H1 (cell line): Measurements from ENCODE around the gene CLPTM1L. TPM values are rescaled to one million over a fixed set of nuclear protein-coding genes. Genes with fewer than 3 reads are reported as not detected.

Experiments used
- CTCF ChIA-PET: fragments of 300-600 bp; sonication (Branson Sonifier 250); formaldehyde crosslinking; loops from one replicate; lab custom pipeline; 2021; ENCODE audit not compliant: partially characterized antibody; lab: Charles Lee
- POLR2A ChIA-PET: fragments of 300-600 bp; sonication (Branson Sonifier 250); formaldehyde crosslinking; loops from one replicate; lab custom pipeline; 2021; ENCODE audit warnings: inconsistent platforms; ENCODE audit not compliant: partially characterized antibody; lab: Charles Lee
- DNase-seq, 2 experiments: peaks; one replicate each; pipeline versions ENCODE4 v3.0.0 to v3.0.0-alpha.2; 2010 to 2022; ENCODE audit warnings: low spot score in 2 of 2, low read depth in 1 of 2, mixed read lengths in 1 of 2
- FAIRE-seq: peaks from 2 replicates; lab custom pipeline; 2011; peaks lifted over from hg19 to GRCh38; lab: Jason Lieb, UNC
- H2AFZ ChIP-seq: 2 replicates; pipeline ENCODE4 v1.8.1; 2012; ENCODE audit warnings: low read length, inconsistent platforms
- H2AK5ac ChIP-seq: 2 replicates; pipeline ENCODE4 v1.6.1; 2013; ENCODE audit warnings: low read depth, low read length
- H2BK120ac ChIP-seq: replicated peaks from 2 replicates; pipeline ENCODE3; 2013; ENCODE audit warnings: low read depth, low read length, inconsistent platforms
- H2BK12ac ChIP-seq: 2 replicates; pipeline ENCODE4 v1.6.1; 2013; ENCODE audit warnings: low read depth, low read length
- H2BK15ac ChIP-seq: 2 replicates; pipeline ENCODE4 v1.6.1; 2013; ENCODE audit warnings: low read length
- H2BK20ac ChIP-seq: 2 replicates; pipeline ENCODE4 v1.6.1; 2013; ENCODE audit warnings: low read length
- H2BK5ac ChIP-seq: 2 replicates; pipeline ENCODE4 v1.6.1; 2013; ENCODE audit warnings: low read depth, low read length
- H3K14ac ChIP-seq: 2 replicates; pipeline ENCODE4 v1.6.1; 2013; ENCODE audit warnings: inconsistent platforms; ENCODE audit not compliant: insufficient read length
- H3K18ac ChIP-seq: 2 replicates; pipeline ENCODE4 v1.6.1; 2013; ENCODE audit warnings: low read length; ENCODE audit errors: extremely low read depth
- H3K23ac ChIP-seq: 2 replicates; pipeline ENCODE4 v1.6.1; 2013; ENCODE audit warnings: inconsistent platforms; ENCODE audit not compliant: insufficient read length
- H3K23me2 ChIP-seq: 2 replicates; pipeline ENCODE4 v1.6.1; 2013; ENCODE audit warnings: low read depth, low read length
- H3K27ac ChIP-seq: 2 replicates; pipeline ENCODE4 v1.6.1; 2011; ENCODE audit warnings: low read depth, low read length, inconsistent platforms
- H3K27me3 ChIP-seq, 4 experiments: replicated peaks in 1 of 4; 1 replicate in 1 of 4; 2 replicates in 3 of 4; pipeline versions ENCODE4 v1.6.1 to v1.8.1; 2011 to 2013; ENCODE audit warnings: low read length in 3 of 4, mild to moderate bottlenecking in 3 of 4, inconsistent platforms in 2 of 4, mixed read lengths in 2 of 4, moderate library complexity in 1 of 4; ENCODE audit not compliant: control insufficient read depth in 3 of 4, insufficient read depth in 3 of 4; ENCODE audit errors: extremely low read depth in 1 of 4
- H3K36me3 ChIP-seq, 4 experiments: 2 replicates each; pipeline versions ENCODE4 v1.6.1 to v1.8.1; 2011 to 2013; ENCODE audit warnings: mild to moderate bottlenecking in 4 of 4, low read length in 3 of 4, moderate library complexity in 2 of 4, control low read depth in 1 of 4, inconsistent platforms in 1 of 4; ENCODE audit not compliant: insufficient read depth in 4 of 4, control insufficient read depth in 2 of 4
- H3K4ac ChIP-seq: replicated peaks from 2 replicates; pipeline ENCODE3; 2013; ENCODE audit warnings: low read length, low read depth, mixed read lengths, inconsistent platforms; ENCODE audit not compliant: insufficient read length
- H3K4me1 ChIP-seq, 4 experiments: replicated peaks in 1 of 4; 1 replicate in 1 of 4; 2 replicates in 3 of 4; pipeline versions ENCODE4 v1.6.1 to v1.8.1; 2011 to 2013; ENCODE audit warnings: low read length in 3 of 4, inconsistent platforms in 2 of 4, mixed read lengths in 1 of 4; ENCODE audit not compliant: insufficient read depth in 4 of 4, control insufficient read depth in 3 of 4
- H3K4me2 ChIP-seq, 2 experiments: 2 replicates each; pipeline versions ENCODE4 v1.6.1 to v1.8.1; 2011 to 2013; ENCODE audit warnings: low read depth in 2 of 2, low read length in 2 of 2, control low read depth in 1 of 2, inconsistent platforms in 1 of 2, mild to moderate bottlenecking in 1 of 2; ENCODE audit not compliant: insufficient read depth in 1 of 2
- H3K4me3 ChIP-seq, 4 experiments: fragments of 200-600, 300-600 bp in 1 of 4; sonication (generic), shearing (Covaris generic), sonication (Bioruptor Twin) in 1 of 4; 2 replicates each; pipeline versions ENCODE4 v1.5.1 to v1.8.1; 2011 to 2016; ENCODE audit warnings: low read length in 4 of 4, low read depth in 3 of 4, control low read depth in 2 of 4, inconsistent platforms in 2 of 4, mild to moderate bottlenecking in 2 of 4, mixed read lengths in 1 of 4, moderate library complexity in 1 of 4; ENCODE audit not compliant: insufficient read depth in 2 of 4; ENCODE audit errors: extremely low read depth in 1 of 4
- H3K56ac ChIP-seq: replicated peaks from 2 replicates; pipeline ENCODE3; 2013; ENCODE audit warnings: low read depth, mild to moderate bottlenecking, mixed read lengths, low read length, inconsistent platforms; ENCODE audit not compliant: insufficient read length
- H3K79me1 ChIP-seq: 2 replicates; pipeline ENCODE4 v1.6.1; 2013; ENCODE audit warnings: low read depth, low read length, control low read depth
- H3K79me2 ChIP-seq, 2 experiments: 2 replicates each; pipeline versions ENCODE4 v1.6.1 to v1.8.1; 2012 to 2013; ENCODE audit warnings: low read length in 2 of 2, mild to moderate bottlenecking in 2 of 2, inconsistent platforms in 1 of 2; ENCODE audit not compliant: insufficient read depth in 2 of 2, control insufficient read depth in 1 of 2
- H3K9ac ChIP-seq, 4 experiments: replicated peaks in 1 of 4; 1 replicate in 1 of 4; 2 replicates in 3 of 4; pipeline versions ENCODE4 v1.6.1 to v1.8.1; 2011 to 2013; ENCODE audit warnings: low read depth in 3 of 4, low read length in 3 of 4, control low read depth in 2 of 4, mild to moderate bottlenecking in 2 of 4, moderate library complexity in 2 of 4, inconsistent platforms in 1 of 4; ENCODE audit errors: extremely low read depth in 1 of 4
- H3K9me3 ChIP-seq, 2 experiments: 2 replicates each; pipeline versions ENCODE4 v1.6.1 to v1.8.1; 2012 to 2013; ENCODE audit warnings: mild to moderate bottlenecking in 2 of 2, moderate library complexity in 2 of 2, control low read depth in 1 of 2, inconsistent platforms in 1 of 2, low read depth in 1 of 2, low read length in 1 of 2, mixed read lengths in 1 of 2; ENCODE audit not compliant: insufficient read depth in 2 of 2
- H4K20me1 ChIP-seq, 2 experiments: replicated peaks in 1 of 2; 2 replicates each; pipeline versions ENCODE3 to v1.8.1; 2011 to 2013; ENCODE audit warnings: inconsistent platforms in 2 of 2, low read length in 2 of 2, mild to moderate bottlenecking in 1 of 2; ENCODE audit not compliant: insufficient read depth in 2 of 2, control insufficient read depth in 1 of 2
- H4K5ac ChIP-seq: 2 replicates; pipeline ENCODE4 v1.6.1; 2013; ENCODE audit warnings: low read length, low read depth, mixed read lengths, inconsistent platforms; ENCODE audit not compliant: insufficient read length
- H4K8ac ChIP-seq: 2 replicates; pipeline ENCODE4 v1.8.0; 2013; ENCODE audit warnings: mild to moderate bottlenecking, moderate library complexity, low read length, inconsistent platforms; ENCODE audit not compliant: insufficient read depth; ENCODE audit errors: extremely low read depth
- H4K91ac ChIP-seq: replicated peaks from 2 replicates; pipeline ENCODE3; 2013; ENCODE audit warnings: low read length, mixed read lengths, inconsistent platforms; ENCODE audit not compliant: insufficient read length
- CREB1 ChIP-seq: IDR thresholded peaks from 2 replicates; pipeline ENCODE4 v1.6.1; 2012; ENCODE audit warnings: inconsistent platforms
- RAD21 ChIP-seq, 2 experiments: IDR thresholded peaks in 1 of 2; conservative IDR thresholded peaks in 1 of 2; 2 replicates each; pipeline ENCODE4 v1.6.1; 2011; ENCODE audit warnings: low read depth in 2 of 2, low read length in 2 of 2, improper control_type of control experiment in 1 of 2, inconsistent platforms in 1 of 2, mild to moderate bottlenecking in 1 of 2, moderate library complexity in 1 of 2
- SIN3A ChIP-seq, 2 experiments: IDR thresholded peaks in 1 of 2; conservative IDR thresholded peaks in 1 of 2; 2 replicates each; pipeline ENCODE4 v1.6.1; 2011 to 2012; ENCODE audit warnings: low read length in 2 of 2, improper control_type of control experiment in 1 of 2, low read depth in 1 of 2, mild to moderate bottlenecking in 1 of 2
- SIRT6 ChIP-seq: IDR thresholded peaks from one replicate; pipeline ENCODE4 v1.7.1; 2012; ENCODE audit warnings: low read length, inconsistent platforms
- SP1 ChIP-seq: IDR thresholded peaks from 2 replicates; pipeline ENCODE4 v1.6.1; 2011; ENCODE audit warnings: low read depth, low read length
- SUZ12 ChIP-seq: fragments of 200-600 bp; sonication (generic); IDR thresholded peaks from 2 replicates; pipeline ENCODE4 v1.6.1; 2012; ENCODE audit warnings: mild to moderate bottlenecking, inconsistent platforms, low read length, moderate library complexity, mixed read lengths
- TAF7 ChIP-seq: optimal IDR thresholded peaks from 2 replicates; pipeline ENCODE3; 2011; ENCODE audit warnings: low read depth, mild to moderate bottlenecking, inconsistent platforms, low read length, moderate library complexity, borderline replicate concordance
- ZNF274 ChIP-seq: IDR thresholded peaks from 2 replicates; pipeline ENCODE4 v1.7.0; 2012; ENCODE audit warnings: low read length, borderline replicate concordance; ENCODE audit errors: extremely low read depth
- WGBS, 2 experiments: shearing (Covaris generic) in 1 of 2; methylation state at CpG; one replicate each; pipeline versions ENCODE4 v1.1.6 to v1.1.7; 2013 to 2015; ENCODE audit warnings: low lambda C conversion rate in 2 of 2, mixed read lengths in 2 of 2, inconsistent platforms in 1 of 2, low coverage in 1 of 2, missing lambda C conversion rate in 1 of 2; ENCODE audit not compliant: insufficient replicate concordance in 2 of 2, insufficient coverage in 1 of 2, insufficient read length in 1 of 2; ENCODE audit errors: extremely low coverage in 1 of 2, missing lambda C conversion rate in 1 of 2; 5-methylcytosine and 5-hydroxymethylcytosine counted together
- polyA plus RNA-seq, 7 experiments: library from polyadenylated mRNA; depleted of rRNA in 3 of 7; stranded (reverse) in 5 of 7; unstranded in 2 of 7; fragments of >200 nt in 5 of 7; fragments of 200-250 nt in 2 of 7; gene quantifications; 1 replicate in 5 of 7; 2 replicates in 1 of 7; 4 replicates in 1 of 7; pipeline versions ENCODE4 v1.2.1 to v1.2.3, GENCODE V29; 2011 to 2013; ENCODE audit warnings: missing spikeins in 2 of 7, mixed read lengths in 2 of 7
- total RNA-seq: library from RNA; stranded (reverse); fragmentation: NEBNext Ultra II Directional; extraction: Animal tissue kit (Norgen Biotek cat#: 25700); gene quantifications from 2 replicates; pipeline ENCODE4 v1.2.1, GENCODE V29; 2021

Gene CLPTM1L
- total and polyA plus RNA-seq, 2 of the 8 experiments (the other 6 are each of a cell fraction or from before 2014, with no cell fraction given), result 102 to 119 TPM

DNA sequence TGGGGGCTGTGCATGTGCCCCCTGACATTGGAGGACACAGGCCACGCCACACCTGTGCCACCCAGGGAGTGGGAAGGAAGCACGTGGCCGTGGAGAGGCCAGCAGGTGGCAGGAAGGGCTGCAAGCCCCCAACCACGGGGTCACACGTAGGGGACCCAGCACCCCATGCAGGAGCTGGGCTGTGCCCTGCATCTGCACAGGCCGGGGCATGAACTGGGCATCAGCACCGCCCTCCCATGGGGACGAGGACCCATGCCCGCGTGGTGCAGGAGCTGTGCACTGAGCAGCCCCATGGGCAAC, 13.8 kb upstream of the CLPTM1L start:
- no peak overlapping the region for H4K91ac ChIP-seq
- H4K20me1 ChIP-seq, result no peaks in the 10 kb centered on the region
- no peak overlapping the region for H3K9ac ChIP-seq
- H3K4me3 ChIP-seq, result no peak overlapping the region
- ChIA-PET CTCF (interaction anchor here (0.8 to 2.3 kb wide), 3 partner anchors 22 to 110 kb away, joined by 3 to 7 read pairs (median 4); no protein-coding TSS in a partner anchor), POLR2A (interaction anchor here (1.4 kb wide), 1 partner anchor 27 kb away, joined by 3 read pairs; no protein-coding TSS in a partner anchor)
- no peak overlapping the region for H4K8ac ChIP-seq
- no peak overlapping the region for H3K18ac ChIP-seq
- no peak overlapping the region for H2AFZ ChIP-seq
- no peak overlapping the region for H2BK12ac ChIP-seq
- no peak overlapping the region for H3K27ac ChIP-seq
- no peaks in the 10 kb centered on the region for H3K36me3 ChIP-seq
- H3K9me3 ChIP-seq, result no peaks in the 10 kb centered on the region
- no peak overlapping the region for H3K14ac ChIP-seq
- H3K79me2 ChIP-seq, result no peaks in the 10 kb centered on the region
- H4K5ac ChIP-seq, result no peak overlapping the region
- TF ChIP-seq SUZ12, result no peak
- no peak for TF ChIP-seq SP1
- TF ChIP-seq SIRT6, result no peak
- no peak for TF ChIP-seq ZNF274
- no peak for TF ChIP-seq CREB1
- no peak for TF ChIP-seq TAF7
- no peak for TF ChIP-seq RAD21 (IDR thresholded peaks at IDR 0.05 in 1 of 2, conservative IDR thresholded peaks at IDR 0.05 in 1 of 2; ENCODE audit: low read depth in 2 of 2, low read length in 2 of 2)
- TF ChIP-seq SIN3A (conservative IDR thresholded peaks at IDR 0.05 in 1 of 2, IDR thresholded peaks at IDR 0.05 in 1 of 2; ENCODE audit: low read depth in 1 of 2, low read length in 2 of 2), result no peak
- WGBS, 2 experiments, result 85% methylated on average over 7 of the region's 10 CpGs; no CpG with 5 or more reads in 1 of the 2 experiments
- no peaks in the 10 kb centered on the region for H3K27me3 ChIP-seq
- H3K56ac ChIP-seq, result no peak overlapping the region
- no peak overlapping the region for H3K23ac ChIP-seq
- H3K79me1 ChIP-seq, result no peaks in the 10 kb centered on the region
- no peak overlapping the region for H3K4ac ChIP-seq
- no peak for DNase-seq
- H2AK5ac ChIP-seq, result no peak overlapping the region
- H3K4me1 ChIP-seq, result peaks cover 0 to 5% (median under 1%) of the 10 kb centered on the region in 4 experiments; a peak in 3 of 7 replicates
- no peak overlapping the region for H2BK15ac ChIP-seq
- no peak overlapping the region for H2BK120ac ChIP-seq
- H2BK5ac ChIP-seq, result no peak overlapping the region
- H3K23me2 ChIP-seq, result no peaks in the 10 kb centered on the region
- no peak for FAIRE-seq
- H2BK20ac ChIP-seq, result no peak overlapping the region
- H3K4me2 ChIP-seq, result no peak overlapping the region
